ENCODE data around the gene EIF5AL1.

GRCh38 chr10:79475877-79476276 is 36.5 kb upstream of the EIF5AL1 start:
- TF ChIP-seq CTCF (IDR thresholded peaks at IDR 0.05; ENCODE audit: insufficient read depth, low read depth, low read length) (no peak), EZH2 (IDR thresholded peaks at IDR 0.05; ENCODE audit: insufficient read depth, low read length) (no peak)
